ENCODE data around the gene L3MBTL4.

Gene L3MBTL4

DNA sequence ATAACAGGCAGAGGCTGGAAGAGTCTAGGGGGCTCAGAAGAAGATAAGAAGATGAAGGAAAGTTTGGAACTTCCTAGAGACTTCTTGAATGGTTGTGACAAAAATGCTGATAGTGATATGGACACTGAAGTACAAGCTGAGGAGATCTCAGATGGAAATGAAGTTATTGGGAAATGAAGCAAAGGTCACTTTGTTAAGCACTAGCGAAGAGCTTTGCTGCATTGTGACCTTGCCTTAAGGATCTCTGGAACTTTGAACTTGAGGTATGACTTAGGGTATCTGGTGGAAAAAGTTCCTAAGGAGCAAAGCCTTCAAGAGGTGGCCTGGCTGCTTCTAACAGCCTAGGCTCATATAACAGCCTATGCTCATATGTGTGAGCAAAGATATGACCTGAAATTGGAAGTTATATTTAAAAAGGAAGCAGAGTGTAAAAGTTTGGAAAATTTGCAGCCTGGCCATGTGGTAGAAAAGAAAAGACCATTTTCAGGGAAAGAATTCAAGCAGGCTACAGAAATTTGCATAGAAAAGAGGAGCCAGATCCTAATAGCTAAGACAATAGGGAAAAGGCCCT, 91.3 kb downstream of the L3MBTL4 start:
- peaks cover 2 to 19% (median 11%) of the 10 kb centered on the region in 5 donors for H3K9me3 ChIP-seq (ENCODE audit: control insufficient read depth in 5 of 5, low read length in 5 of 5)
- peaks cover 0 to 6% (median 5%) of the 10 kb centered on the region in 5 donors for H3K4me1 ChIP-seq (ENCODE audit: control insufficient read depth in 5 of 5, insufficient read depth in 5 of 5, low read length in 5 of 5)
- H3K27me3 ChIP-seq (ENCODE audit: control insufficient read depth in 5 of 5, insufficient read depth in 4 of 5, low read length in 5 of 5), result no peaks in the 10 kb centered on the region
- H3K4me3 ChIP-seq (ENCODE audit: low read depth in 1 of 5, low read length in 5 of 5), result no peak overlapping the region
- peaks cover 0 to 3% (median 0%) of the 10 kb centered on the region in 5 donors for H3K36me3 ChIP-seq (ENCODE audit: control insufficient read depth in 5 of 5, insufficient read depth in 5 of 5, low read length in 5 of 5)
- H3K27ac ChIP-seq (ENCODE audit: low read depth, low read length), result no peak overlapping the region
- no peak overlapping the region for H3K9ac ChIP-seq (ENCODE audit: low read length in 5 of 5)

DNA sequence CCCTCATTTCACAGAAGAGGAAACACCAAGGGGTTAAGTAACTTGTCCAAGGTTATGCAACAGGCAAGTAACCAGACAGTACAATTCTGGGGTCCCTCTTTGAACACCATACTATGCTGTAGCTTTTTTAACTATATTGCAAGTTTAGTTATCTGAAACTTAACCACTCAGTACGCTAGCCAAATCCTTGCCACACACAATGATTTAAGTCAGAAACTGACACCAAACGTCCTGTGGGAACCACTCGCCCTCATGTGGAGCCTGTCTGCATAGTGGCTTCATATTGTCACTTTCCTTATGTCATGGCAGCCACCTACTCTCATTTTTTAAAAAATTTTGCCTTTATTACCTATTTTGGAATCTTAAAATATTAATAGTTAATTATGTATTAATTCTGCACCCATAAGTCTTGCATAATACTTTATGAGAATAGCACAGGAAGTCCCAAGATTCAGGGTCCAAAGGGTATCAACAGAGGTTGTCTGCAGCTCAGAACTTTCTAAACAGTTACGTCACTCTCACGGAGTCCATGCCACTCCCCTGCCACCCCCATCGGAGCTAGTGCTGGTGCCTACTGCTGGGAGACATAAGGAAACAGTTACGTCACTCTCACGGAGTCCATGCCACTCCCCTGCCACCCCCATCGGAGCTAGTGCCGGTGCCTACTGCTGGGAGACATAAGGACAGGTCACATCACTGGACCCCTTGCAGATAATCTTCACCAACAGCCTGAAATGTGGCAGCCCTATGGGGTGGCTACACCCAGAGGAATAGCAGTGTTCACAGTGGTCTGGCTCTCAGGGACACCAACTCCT, 99.0 kb downstream of the L3MBTL4 start:
- Histone ChIP-seq H3K9me3 (ENCODE audit: control insufficient read depth in 5 of 5, low read length in 5 of 5) (peaks cover 0 to 4% (median 0%) of the 10 kb centered on the region in 5 donors), H3K4me1 (ENCODE audit: control insufficient read depth in 5 of 5, insufficient read depth in 5 of 5, low read length in 5 of 5) (peaks cover 0 to 12% (median 7%) of the 10 kb centered on the region in 5 donors), H3K9ac (ENCODE audit: low read length in 5 of 5) (no peak overlapping the region), H3K27ac (ENCODE audit: low read depth, low read length) (no peak overlapping the region), H3K4me3 (ENCODE audit: low read depth in 1 of 5, low read length in 5 of 5) (peak overlapping the region in 2 of 5 donors; percentile 1), H3K36me3 (ENCODE audit: control insufficient read depth in 5 of 5, insufficient read depth in 5 of 5, low read length in 5 of 5) (peaks cover 0 to 4% (median 0%) of the 10 kb centered on the region in 5 donors), H3K27me3 (ENCODE audit: control insufficient read depth in 5 of 5, insufficient read depth in 4 of 5, low read length in 5 of 5) (no peaks in the 10 kb centered on the region)

DNA sequence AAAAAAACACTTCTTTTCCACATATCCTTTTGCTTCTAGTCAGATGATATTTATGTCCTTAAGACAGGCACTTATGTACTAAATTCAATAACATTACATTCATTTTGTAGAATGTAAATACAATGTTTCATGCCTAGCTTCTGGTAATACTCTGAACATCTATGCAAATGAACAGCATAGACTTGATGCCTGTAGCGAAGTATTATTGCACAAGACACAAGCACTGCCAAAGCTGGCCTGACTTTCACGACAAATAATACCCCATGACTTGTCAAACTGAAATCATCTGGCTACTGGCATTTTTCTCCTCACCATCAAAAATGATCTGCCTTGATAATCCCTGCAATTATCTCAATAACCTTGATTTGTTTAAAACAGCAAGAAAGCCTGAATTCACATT, 101.3 kb downstream of the L3MBTL4 start:
- Histone ChIP-seq H3K27me3 (ENCODE audit: control insufficient read depth in 5 of 5, insufficient read depth in 4 of 5, low read length in 5 of 5) (no peaks in the 10 kb centered on the region), H3K4me1 (ENCODE audit: control insufficient read depth in 5 of 5, insufficient read depth in 5 of 5, low read length in 5 of 5) (peaks cover 0 to 12% (median 7%) of the 10 kb centered on the region in 5 donors), H3K9ac (ENCODE audit: low read length in 5 of 5) (no peak overlapping the region), H3K4me3 (ENCODE audit: low read depth in 1 of 5, low read length in 5 of 5) (no peak overlapping the region), H3K27ac (ENCODE audit: low read depth, low read length) (no peak overlapping the region), H3K36me3 (ENCODE audit: control insufficient read depth in 5 of 5, insufficient read depth in 5 of 5, low read length in 5 of 5) (peaks cover 0 to 11% (median 3%) of the 10 kb centered on the region in 5 donors), H3K9me3 (ENCODE audit: control insufficient read depth in 5 of 5, low read length in 5 of 5) (peaks cover 0 to 4% (median 0%) of the 10 kb centered on the region in 5 donors)

DNA sequence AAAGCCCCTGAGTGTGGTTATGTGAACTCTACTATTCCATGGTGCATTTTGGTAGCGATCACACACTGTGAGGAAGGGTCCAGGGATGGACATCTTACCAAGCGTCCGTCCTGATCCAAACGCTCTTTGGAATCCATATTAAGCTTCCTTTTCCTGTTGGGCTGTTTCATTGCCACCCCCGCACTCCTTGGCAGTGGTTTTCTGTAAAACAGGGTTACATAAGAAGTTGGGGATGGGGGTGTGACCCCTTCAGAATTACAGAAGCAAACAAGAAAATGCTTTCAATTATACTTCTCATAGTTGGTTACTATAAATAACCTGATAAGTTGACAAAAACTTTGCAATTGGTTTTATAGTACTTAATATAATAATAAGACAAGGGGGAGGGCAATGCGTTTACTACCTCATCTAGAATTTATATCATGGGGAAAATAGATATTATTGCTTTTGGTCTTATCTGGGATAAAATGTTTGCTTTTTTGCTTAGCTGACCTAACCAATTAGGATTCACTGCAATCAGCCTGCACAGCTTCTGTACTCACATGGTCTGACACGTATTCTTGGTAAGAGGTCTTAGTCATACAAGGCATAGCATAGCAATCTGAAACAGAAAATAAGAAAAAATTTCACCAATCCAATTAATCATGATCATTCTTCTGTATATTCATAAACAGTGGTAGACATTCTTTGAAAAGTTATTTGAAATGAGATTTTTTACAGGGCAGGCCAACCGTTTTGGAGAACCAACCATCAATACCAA, 103.1 kb downstream of the L3MBTL4 start:
- Histone ChIP-seq H3K27me3 (ENCODE audit: control insufficient read depth in 5 of 5, insufficient read depth in 4 of 5, low read length in 5 of 5) (no peaks in the 10 kb centered on the region), H3K4me1 (ENCODE audit: control insufficient read depth in 5 of 5, insufficient read depth in 5 of 5, low read length in 5 of 5) (peaks cover 0 to 12% (median 7%) of the 10 kb centered on the region in 5 donors), H3K36me3 (ENCODE audit: control insufficient read depth in 5 of 5, insufficient read depth in 5 of 5, low read length in 5 of 5) (peaks cover 0 to 11% (median 8%) of the 10 kb centered on the region in 5 donors), H3K9ac (ENCODE audit: low read length in 5 of 5) (no peak overlapping the region), H3K4me3 (ENCODE audit: low read depth in 1 of 5, low read length in 5 of 5) (no peak overlapping the region), H3K9me3 (ENCODE audit: control insufficient read depth in 5 of 5, low read length in 5 of 5) (no peaks in the 10 kb centered on the region), H3K27ac (ENCODE audit: low read depth, low read length) (no peak overlapping the region)

DNA sequence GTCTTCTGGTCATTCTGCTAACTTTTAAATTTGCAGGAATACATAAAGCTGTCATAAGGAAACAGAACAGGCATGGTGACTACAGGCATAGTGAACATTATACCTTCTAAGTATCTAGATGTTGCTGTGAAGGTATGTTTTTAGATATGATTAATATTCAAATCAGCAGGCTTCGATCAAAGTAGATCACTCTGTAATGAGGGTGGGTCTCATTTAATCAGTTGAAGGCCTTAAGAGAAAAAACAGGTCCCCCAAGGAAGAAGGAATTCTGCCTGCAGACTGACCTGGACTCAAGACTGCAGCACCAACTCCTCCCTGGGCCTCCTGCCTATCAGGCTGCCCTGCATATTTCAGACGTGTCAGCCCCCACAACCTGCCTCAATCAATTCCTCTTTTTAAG, 104.0 kb downstream of the L3MBTL4 start:
- Histone ChIP-seq H3K27me3 (ENCODE audit: control insufficient read depth in 5 of 5, insufficient read depth in 4 of 5, low read length in 5 of 5) (no peaks in the 10 kb centered on the region), H3K27ac (ENCODE audit: low read depth, low read length) (no peak overlapping the region), H3K36me3 (ENCODE audit: control insufficient read depth in 5 of 5, insufficient read depth in 5 of 5, low read length in 5 of 5) (peaks cover 0 to 11% (median 8%) of the 10 kb centered on the region in 5 donors), H3K4me1 (ENCODE audit: control insufficient read depth in 5 of 5, insufficient read depth in 5 of 5, low read length in 5 of 5) (peaks cover 0 to 11% (median 4%) of the 10 kb centered on the region in 5 donors), H3K9me3 (ENCODE audit: control insufficient read depth in 5 of 5, low read length in 5 of 5) (no peaks in the 10 kb centered on the region), H3K9ac (ENCODE audit: low read length in 5 of 5) (no peak overlapping the region), H3K4me3 (ENCODE audit: low read depth in 1 of 5, low read length in 5 of 5) (no peak overlapping the region)

DNA sequence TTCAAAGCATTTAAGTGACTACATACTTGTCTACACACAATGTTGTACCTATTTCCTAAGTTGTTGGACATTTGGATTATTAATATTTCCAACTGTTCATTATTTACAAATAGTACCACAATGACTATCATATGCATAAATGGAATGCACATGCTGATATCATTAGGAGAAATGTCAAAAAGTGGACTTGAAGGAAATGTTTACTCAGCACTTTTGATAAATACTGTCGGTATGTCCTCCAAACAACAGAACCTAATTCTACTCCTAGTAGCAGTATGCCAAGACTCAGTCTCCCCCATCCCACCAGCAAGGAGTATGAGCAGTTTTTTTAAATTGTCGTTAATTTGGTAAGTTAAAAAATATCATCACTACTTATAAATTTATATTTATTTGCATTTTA, 116.8 kb downstream of the L3MBTL4 start:
- H3K4me1 ChIP-seq (ENCODE audit: control insufficient read depth in 5 of 5, insufficient read depth in 5 of 5, low read length in 5 of 5), result peaks cover 0 to 7% (median 0%) of the 10 kb centered on the region in 5 donors
- no peak overlapping the region for H3K27ac ChIP-seq (ENCODE audit: low read depth, low read length)
- peaks cover 0 to 5% (median 0%) of the 10 kb centered on the region in 5 donors for H3K36me3 ChIP-seq (ENCODE audit: control insufficient read depth in 5 of 5, insufficient read depth in 5 of 5, low read length in 5 of 5)
- no peaks in the 10 kb centered on the region for H3K27me3 ChIP-seq (ENCODE audit: control insufficient read depth in 5 of 5, insufficient read depth in 4 of 5, low read length in 5 of 5)
- no peaks in the 10 kb centered on the region for H3K9me3 ChIP-seq (ENCODE audit: control insufficient read depth in 5 of 5, low read length in 5 of 5)
- H3K4me3 ChIP-seq (ENCODE audit: low read depth in 1 of 5, low read length in 5 of 5), result no peak overlapping the region
- no peak overlapping the region for H3K9ac ChIP-seq (ENCODE audit: low read length in 5 of 5)

DNA sequence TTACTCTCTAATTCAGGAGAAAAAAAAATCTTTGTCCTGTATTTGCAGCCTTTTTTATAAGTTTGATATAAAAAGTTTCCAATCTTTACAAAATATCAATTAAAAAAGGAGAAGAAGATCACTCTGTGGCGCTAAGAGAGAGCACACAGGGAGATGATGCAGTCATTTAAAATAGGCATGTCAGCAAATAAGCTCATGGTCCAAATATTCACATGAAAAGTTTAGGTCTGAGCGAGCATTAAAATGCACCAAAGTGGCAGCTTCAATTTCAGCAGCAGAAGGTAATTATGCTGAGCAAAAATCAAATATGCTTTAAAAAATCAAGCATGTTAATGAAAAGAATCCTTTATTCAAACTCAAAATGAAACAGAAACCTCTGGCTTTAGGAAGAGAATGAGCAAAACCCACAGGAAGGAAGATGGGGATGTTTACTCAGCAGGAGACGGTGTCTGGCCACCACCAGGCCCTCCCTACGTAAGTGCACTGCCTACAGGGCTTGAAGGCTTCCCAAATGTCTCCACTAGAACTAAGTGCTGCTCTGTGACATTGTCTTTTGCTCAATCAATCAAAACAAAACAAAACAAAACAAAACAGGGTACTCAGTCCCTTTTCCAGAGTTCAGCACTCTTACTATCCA, 120.4 kb downstream of the L3MBTL4 start:
- Histone ChIP-seq H3K4me1 (ENCODE audit: control insufficient read depth in 5 of 5, insufficient read depth in 5 of 5, low read length in 5 of 5) (peaks cover 0 to 7% (median 0%) of the 10 kb centered on the region in 5 donors), H3K9me3 (ENCODE audit: control insufficient read depth in 5 of 5, low read length in 5 of 5) (no peaks in the 10 kb centered on the region), H3K27ac (ENCODE audit: low read depth, low read length) (no peak overlapping the region), H3K9ac (ENCODE audit: low read length in 5 of 5) (no peak overlapping the region), H3K27me3 (ENCODE audit: control insufficient read depth in 5 of 5, insufficient read depth in 4 of 5, low read length in 5 of 5) (no peaks in the 10 kb centered on the region), H3K36me3 (ENCODE audit: control insufficient read depth in 5 of 5, insufficient read depth in 5 of 5, low read length in 5 of 5) (peaks cover 0 to 3% (median 0%) of the 10 kb centered on the region in 5 donors), H3K4me3 (ENCODE audit: low read depth in 1 of 5, low read length in 5 of 5) (peak overlapping the region in 3 of 5 donors; percentile 6 to 42 (median 23))

DNA sequence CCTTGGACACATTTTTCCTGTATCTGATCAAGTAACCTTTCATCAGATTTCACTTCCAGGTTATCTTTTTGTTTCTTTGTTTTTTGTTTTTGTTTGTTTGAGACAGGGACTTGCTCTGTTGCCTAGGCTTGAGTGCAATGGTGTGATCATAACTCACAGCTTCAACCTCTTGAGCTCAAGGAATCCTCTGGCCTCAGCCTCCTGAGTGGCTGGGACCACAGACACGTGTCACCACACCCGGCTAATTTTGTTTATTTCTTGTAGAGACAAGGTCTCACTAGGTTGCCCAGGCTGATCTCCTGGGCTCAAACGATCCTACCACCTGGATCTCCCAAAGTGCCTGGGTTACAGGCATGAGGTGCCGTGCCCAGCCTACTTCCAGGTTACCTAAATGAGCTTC, 124.9 kb downstream of the L3MBTL4 start:
- H3K36me3 ChIP-seq (ENCODE audit: control insufficient read depth in 5 of 5, insufficient read depth in 5 of 5, low read length in 5 of 5), result peaks cover 0 to 4% (median 2%) of the 10 kb centered on the region in 5 donors
- peaks cover 0 to 7% (median 0%) of the 10 kb centered on the region in 5 donors for H3K4me1 ChIP-seq (ENCODE audit: control insufficient read depth in 5 of 5, insufficient read depth in 5 of 5, low read length in 5 of 5)
- no peak overlapping the region for H3K9ac ChIP-seq (ENCODE audit: low read length in 5 of 5)
- H3K4me3 ChIP-seq (ENCODE audit: low read depth in 1 of 5, low read length in 5 of 5), result no peak overlapping the region
- no peaks in the 10 kb centered on the region for H3K27me3 ChIP-seq (ENCODE audit: control insufficient read depth in 5 of 5, insufficient read depth in 4 of 5, low read length in 5 of 5)
- H3K9me3 ChIP-seq (ENCODE audit: control insufficient read depth in 5 of 5, low read length in 5 of 5), result no peaks in the 10 kb centered on the region
- H3K27ac ChIP-seq (ENCODE audit: low read depth, low read length), result no peak overlapping the region

DNA sequence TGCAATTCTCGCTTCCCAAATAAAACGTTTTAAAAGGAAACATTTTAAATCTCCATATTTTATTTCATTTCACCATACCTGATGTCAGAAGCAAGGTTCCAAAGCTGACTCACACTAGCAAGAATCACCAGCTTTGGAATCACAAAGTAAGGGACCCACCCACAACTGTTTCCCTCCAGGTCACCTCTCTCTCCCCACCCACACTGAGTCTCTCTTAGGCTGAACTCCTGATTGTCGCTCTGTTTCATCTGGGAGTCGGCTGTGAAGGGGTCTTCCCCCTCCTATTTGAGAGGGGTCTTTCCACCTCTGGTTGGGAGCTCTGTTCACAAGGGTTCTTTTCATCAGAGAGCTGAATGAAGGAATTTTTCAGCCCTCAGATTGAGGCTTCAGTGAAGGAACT, 128.1 kb downstream of the L3MBTL4 start:
- Histone ChIP-seq H3K27ac (ENCODE audit: low read depth, low read length) (no peak overlapping the region), H3K9me3 (ENCODE audit: control insufficient read depth in 5 of 5, low read length in 5 of 5) (no peaks in the 10 kb centered on the region), H3K36me3 (ENCODE audit: control insufficient read depth in 5 of 5, insufficient read depth in 5 of 5, low read length in 5 of 5) (peaks cover 0 to 9% (median 7%) of the 10 kb centered on the region in 5 donors)

More for the DNA sequence above, 128.1 kb downstream of the L3MBTL4 start:
- Histone ChIP-seq H3K4me1 (ENCODE audit: control insufficient read depth in 5 of 5, insufficient read depth in 5 of 5, low read length in 5 of 5) (no peaks in the 10 kb centered on the region), H3K9ac (ENCODE audit: low read length in 5 of 5) (no peak overlapping the region), H3K27me3 (ENCODE audit: control insufficient read depth in 5 of 5, insufficient read depth in 4 of 5, low read length in 5 of 5) (no peaks in the 10 kb centered on the region), H3K4me3 (ENCODE audit: low read depth in 1 of 5, low read length in 5 of 5) (no peak overlapping the region)
